Activated CD8-positive, alpha-beta T cell treated with anti-CD3 and anti-CD28 coated beads for 36 hours (primary cell): ENCODE measurements around the gene CARHSP1. TPM values are rescaled to one million over a fixed set of nuclear protein-coding genes. Genes with fewer than 3 reads are reported as not detected.
A peak's percentile ranks its signal among the peaks of the same experiment; 100 is the strongest.

ENCODE experiments used
- ATAC-seq: fragments of 200-7000 bp; cut with Tn5 transposase; one replicate; pipeline ENCODE4 v1.10.0; 2021; ENCODE audit warnings: mild to moderate bottlenecking, moderate library complexity
- CTCF ChIA-PET: fragments of 350-600 bp; sonication (Branson Sonifier 250); formaldehyde crosslinking; loops from one replicate; lab custom pipeline; 2021; ENCODE audit warnings: antibody characterized with exemption; lab: Charles Lee
- POLR2A ChIA-PET: fragments of 350-600 bp; sonication (Branson Sonifier 250); formaldehyde crosslinking; loops from one replicate; lab custom pipeline; 2021; ENCODE audit warnings: antibody characterized with exemption; lab: Charles Lee
- DNase-seq: peaks from one replicate; pipeline ENCODE4 v3.0.0-alpha.2; 2020
- H3K27ac Mint-ChIP-seq: one replicate; pipeline ENCODE4 v1.8.0; 2021; ENCODE audit warnings: mild to moderate bottlenecking, mixed read lengths
- H3K27me3 Mint-ChIP-seq: one replicate; pipeline ENCODE4 v1.8.0; 2021; ENCODE audit warnings: mixed read lengths
- H3K36me3 Mint-ChIP-seq: one replicate; pipeline ENCODE4 v1.8.0; 2021; ENCODE audit warnings: low read depth, mixed read lengths
- H3K4me1 Mint-ChIP-seq: one replicate; pipeline ENCODE4 v1.8.0; 2021; ENCODE audit warnings: low read depth, mixed read lengths
- H3K4me3 Mint-ChIP-seq: one replicate; pipeline ENCODE4 v1.8.0; 2021; ENCODE audit warnings: mild to moderate bottlenecking, moderate library complexity, mixed read lengths
- H3K9me3 Mint-ChIP-seq: one replicate; pipeline ENCODE4 v1.8.0; 2021; ENCODE audit warnings: mixed read lengths
- intact Hi-C: fragments of 100-400 bp; cut with micrococcal nuclease; formaldehyde crosslinking; loops from one replicate; pipeline ENCODE4 v1.10.0; 2022
- total RNA-seq, 2 experiments: library from RNA; stranded (reverse); gene quantifications; one replicate each; pipeline ENCODE4 v1.2.3, GENCODE V29; 2021
- TF ChIP-seq, protein P1 (sequence below): fragments of 200-600 bp; IDR thresholded peaks from one replicate; pipeline ENCODE4 v1.8.0; 2022; ENCODE audit warnings: antibody characterized with exemption, mild to moderate bottlenecking

Gene CARHSP1
- total RNA-seq, 2 experiments from 2014 or later, result 63.9 to 72.6 TPM

GRCh38 chr16:8822403-8822802 is 46.4 kb downstream of the CARHSP1 start:
- ATAC-seq (no peak), DNase-seq (no peak)
- no peaks in the 10 kb centered on the region for H3K27me3 Mint-ChIP-seq
- H3K27ac Mint-ChIP-seq, result peak overlapping the region; percentile 18
- intact Hi-C loops, result no loop called here
- CTCF ChIA-PET, result interaction anchor here (1.6 kb wide), 1 partner anchor 58 kb away, joined by 6 read pairs; no protein-coding TSS in a partner anchor
- H3K36me3 Mint-ChIP-seq, result peaks cover 50% of the 10 kb centered on the region
- peaks cover 8% of the 10 kb centered on the region for H3K4me1 Mint-ChIP-seq
- H3K9me3 Mint-ChIP-seq, result no peaks in the 10 kb centered on the region
- TF ChIP-seq, protein P1, sequence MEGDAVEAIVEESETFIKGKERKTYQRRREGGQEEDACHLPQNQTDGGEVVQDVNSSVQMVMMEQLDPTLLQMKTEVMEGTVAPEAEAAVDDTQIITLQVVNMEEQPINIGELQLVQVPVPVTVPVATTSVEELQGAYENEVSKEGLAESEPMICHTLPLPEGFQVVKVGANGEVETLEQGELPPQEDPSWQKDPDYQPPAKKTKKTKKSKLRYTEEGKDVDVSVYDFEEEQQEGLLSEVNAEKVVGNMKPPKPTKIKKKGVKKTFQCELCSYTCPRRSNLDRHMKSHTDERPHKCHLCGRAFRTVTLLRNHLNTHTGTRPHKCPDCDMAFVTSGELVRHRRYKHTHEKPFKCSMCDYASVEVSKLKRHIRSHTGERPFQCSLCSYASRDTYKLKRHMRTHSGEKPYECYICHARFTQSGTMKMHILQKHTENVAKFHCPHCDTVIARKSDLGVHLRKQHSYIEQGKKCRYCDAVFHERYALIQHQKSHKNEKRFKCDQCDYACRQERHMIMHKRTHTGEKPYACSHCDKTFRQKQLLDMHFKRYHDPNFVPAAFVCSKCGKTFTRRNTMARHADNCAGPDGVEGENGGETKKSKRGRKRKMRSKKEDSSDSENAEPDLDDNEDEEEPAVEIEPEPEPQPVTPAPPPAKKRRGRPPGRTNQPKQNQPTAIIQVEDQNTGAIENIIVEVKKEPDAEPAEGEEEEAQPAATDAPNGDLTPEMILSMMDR, result no peak
- POLR2A ChIA-PET, result interaction anchor here (0.6 to 1.5 kb wide), 3 partner anchors 9 to 36 kb away, joined by 3 read pairs; no protein-coding TSS in a partner anchor
- H3K4me3 Mint-ChIP-seq, result no peak overlapping the region

- H3K4me1 Mint-ChIP-seq, result peaks cover 25% of the 10 kb centered on the region
- peaks cover 61% of the 10 kb centered on the region for H3K36me3 Mint-ChIP-seq
- ChIA-PET POLR2A (no interaction called here), CTCF (interaction anchor here (1.2 to 1.5 kb wide), 2 partner anchors 8 to 54 kb away, joined by 3 read pairs; no protein-coding TSS in a partner anchor)
- ATAC-seq, result no peak
- TF ChIP-seq, protein P1, result no peak
- H3K9me3 Mint-ChIP-seq, result no peaks in the 10 kb centered on the region
- no peak for DNase-seq
- intact Hi-C loops, result no loop called here
- no peaks in the 10 kb centered on the region for H3K27me3 Mint-ChIP-seq
- H3K27ac Mint-ChIP-seq, result peak overlapping the region; percentile 67
- no peak overlapping the region for H3K4me3 Mint-ChIP-seq
Observed at GRCh38 chr16:8819411-8820034, 49.3 kb downstream of the CARHSP1 start.

- Mint-ChIP-seq H3K27ac (peak overlapping the region; percentile 67), H3K9me3 (no peaks in the 10 kb centered on the region), H3K4me1 (peaks cover 33% of the 10 kb centered on the region), H3K27me3 (no peaks in the 10 kb centered on the region), H3K36me3 (peaks cover 63% of the 10 kb centered on the region), H3K4me3 (no peak overlapping the region)
- ChIA-PET CTCF (interaction anchor here (1.2 kb wide), 1 partner anchor 54 kb away, joined by 3 read pairs; no protein-coding TSS in a partner anchor), POLR2A (no interaction called here)
- ATAC-seq (no peak), DNase-seq (no peak)
- TF ChIP-seq, protein P1, result no peak
- intact Hi-C loops, result no loop called here
Observed at GRCh38 chr16:8818504-8819270, 50.1 kb downstream of the CARHSP1 start.

- CTCF ChIA-PET, result interaction anchor here (0.9 to 1.2 kb wide), 3 partner anchors 16 to 245 kb away, joined by 3 read pairs; no protein-coding TSS in a partner anchor
Observed at GRCh38 chr16:8816967-8817655, 51.7 kb downstream of the CARHSP1 start.

More at GRCh38 chr16:8816967-8817655, 51.7 kb downstream of the CARHSP1 start:
- no peak overlapping the region for H3K4me3 Mint-ChIP-seq
- H3K4me1 Mint-ChIP-seq, result peaks cover 37% of the 10 kb centered on the region
- DNase-seq (no peak), ATAC-seq (peak; percentile 59)
- H3K36me3 Mint-ChIP-seq, result peaks cover 69% of the 10 kb centered on the region
- POLR2A ChIA-PET, result interaction anchor here (0.8 to 1.2 kb wide), 3 partner anchors 12 to 52 kb away, joined by 3 to 4 read pairs (median 4); partner anchors contain the start of genes CARHSP1 and TMEM186
- no peaks in the 10 kb centered on the region for H3K9me3 Mint-ChIP-seq
- TF ChIP-seq, protein P1, result no peak
- no peaks in the 10 kb centered on the region for H3K27me3 Mint-ChIP-seq
- intact Hi-C loops, result no loop called here
- peak overlapping the region; percentile 73 for H3K27ac Mint-ChIP-seq
